Stimulated activated CD4-positive, alpha-beta T cell treated with anti-CD3 and anti-CD28 coated beads, Interleukin-15, amount 100 ng/mL, for 24 hours (primary cell): ENCODE results near the gene TMEM116.
"Not testable (repeated sequence)": the region's sequence is repeated elsewhere in the genome, so short reads cannot be mapped to it uniquely, and the experiment has no call there.

Experiments used
- DNase-seq: peaks from one replicate; pipeline ENCODE4 v3.0.0-alpha.2; 2020

Gene TMEM116

DNA sequence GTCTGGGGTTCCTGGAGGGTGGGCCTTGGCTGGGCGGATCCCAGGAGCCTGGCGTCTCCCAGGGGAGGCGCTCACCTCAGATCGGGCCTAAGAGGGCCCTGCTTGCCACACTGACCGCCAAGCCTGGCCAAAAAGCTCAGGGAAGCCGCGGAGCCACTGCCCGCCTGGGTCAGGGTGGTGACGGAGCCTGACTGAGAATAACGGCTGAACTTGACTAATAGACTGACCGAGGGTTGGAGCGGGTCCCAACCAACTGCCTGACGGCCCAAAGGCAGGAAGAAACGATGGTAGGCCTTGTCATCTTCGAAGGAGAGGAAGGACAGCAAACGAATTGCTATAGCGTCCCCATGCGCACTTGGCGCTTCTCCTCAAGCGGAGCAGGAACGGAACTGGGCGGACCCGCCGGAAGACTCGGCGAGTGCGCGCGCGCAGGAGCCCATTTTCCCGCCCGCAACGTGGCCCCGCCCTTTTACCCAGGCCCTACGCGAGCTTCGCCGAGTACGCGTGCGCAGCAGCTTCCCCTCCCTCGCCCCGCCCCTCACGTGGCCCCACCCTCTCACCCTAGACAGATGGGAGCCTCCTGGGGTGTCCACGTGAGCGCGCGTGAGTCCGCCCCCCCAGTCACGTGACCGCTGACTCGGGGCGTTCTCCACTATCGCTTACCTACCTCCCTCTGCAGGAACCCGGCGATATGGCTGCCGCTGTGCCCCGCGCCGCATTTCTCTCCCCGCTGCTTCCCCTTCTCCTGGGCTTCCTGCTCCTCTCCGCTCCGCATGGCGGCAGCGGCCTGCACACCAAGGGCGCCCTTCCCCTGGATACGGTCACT, at the start of gene TMEM116, which contains the start of gene ERP29:
Gene TMEM116, minus strand, starts transcription at position 391 of the 826 bp plus-strand sequence. CDS start 7,895 bp downstream, outside the sequence.
Gene ERP29, plus strand, starts transcription at position 652 of the 826 bp plus-strand sequence. Its CDS starts 40 bp downstream, at position 692.
- DNase-seq, result peak; percentile 100

DNA sequence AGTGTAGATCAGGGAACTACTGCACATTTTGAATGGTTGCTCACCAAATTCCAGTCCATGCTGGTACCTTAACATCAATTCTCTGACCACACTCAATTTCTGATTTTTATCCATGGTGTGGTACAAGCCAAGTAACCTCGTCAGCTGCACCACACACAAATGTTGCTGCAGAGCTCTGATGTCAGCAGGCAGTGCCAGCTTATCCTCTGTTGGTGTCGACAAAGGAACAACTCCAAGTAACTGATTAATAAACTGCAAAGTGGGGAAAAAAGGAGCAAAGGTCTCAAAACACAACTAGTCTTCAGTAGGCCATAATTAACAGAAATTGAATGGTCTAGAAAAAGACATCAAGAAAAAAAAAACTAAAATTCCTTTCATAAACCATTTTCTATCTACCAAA, 48.2 kb upstream of the TMEM116 start:
- DNase-seq, result no peak

DNA sequence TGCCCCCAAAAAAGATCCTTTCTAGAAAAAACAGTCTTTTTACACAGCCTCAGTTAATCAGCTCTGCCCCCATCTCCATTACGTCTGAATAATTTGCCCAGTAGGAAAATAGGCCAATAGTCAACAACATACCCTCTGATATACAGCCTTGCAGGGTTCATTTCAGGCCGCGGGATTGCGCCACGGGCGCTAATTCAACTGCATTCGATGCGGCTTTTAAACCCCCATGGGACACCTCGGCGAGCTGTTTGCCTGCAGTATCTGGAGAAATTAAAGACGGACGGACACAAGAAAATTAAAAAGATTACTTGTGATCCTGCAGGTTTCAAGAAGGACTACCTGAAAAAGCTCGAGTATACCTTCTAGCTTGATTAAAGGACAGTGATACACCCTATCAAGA, 36.4 kb upstream of the TMEM116 start:
- DNase-seq, result no peak

DNA sequence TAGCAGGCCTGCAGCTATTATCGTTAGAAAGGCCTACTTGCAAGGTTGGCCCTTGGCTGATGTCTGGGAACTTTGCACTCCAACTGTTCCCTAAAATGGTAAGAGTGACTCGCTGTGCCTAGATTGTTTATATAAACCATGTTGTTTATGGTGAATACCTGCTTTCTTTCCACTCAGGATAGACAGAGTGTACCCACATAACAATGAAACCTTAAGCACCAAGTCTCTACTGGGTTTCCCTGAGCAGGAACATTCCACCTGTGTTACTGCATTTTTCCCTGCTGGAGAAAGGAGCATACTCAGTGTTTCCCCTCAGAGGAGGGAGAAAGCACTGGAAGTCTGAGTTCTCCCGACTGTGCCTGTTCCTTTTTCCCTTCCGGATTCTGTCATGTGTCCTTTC, 33.0 kb upstream of the TMEM116 start:
- DNase-seq, result no peak

DNA sequence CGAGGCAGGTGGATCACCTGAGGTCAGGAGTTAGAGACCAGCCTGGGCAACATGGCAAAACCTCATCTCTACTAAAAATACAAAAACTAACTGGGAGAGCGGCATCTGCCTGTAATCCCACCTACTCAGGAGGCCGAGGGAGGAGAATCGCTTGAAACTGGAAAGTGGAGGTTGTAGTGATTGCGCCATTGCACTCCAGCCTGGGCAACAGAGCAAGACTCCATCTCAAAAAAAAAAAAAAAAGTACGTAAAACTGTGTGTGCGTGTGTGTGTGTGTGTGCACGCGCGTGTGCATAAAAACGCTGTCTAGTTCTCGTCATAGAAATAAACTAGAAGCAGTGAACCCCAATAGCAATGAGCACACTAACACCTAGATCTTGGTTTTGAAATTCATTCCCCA, 23.6 kb upstream of the TMEM116 start:
- DNase-seq, result not testable (repeated sequence)

DNA sequence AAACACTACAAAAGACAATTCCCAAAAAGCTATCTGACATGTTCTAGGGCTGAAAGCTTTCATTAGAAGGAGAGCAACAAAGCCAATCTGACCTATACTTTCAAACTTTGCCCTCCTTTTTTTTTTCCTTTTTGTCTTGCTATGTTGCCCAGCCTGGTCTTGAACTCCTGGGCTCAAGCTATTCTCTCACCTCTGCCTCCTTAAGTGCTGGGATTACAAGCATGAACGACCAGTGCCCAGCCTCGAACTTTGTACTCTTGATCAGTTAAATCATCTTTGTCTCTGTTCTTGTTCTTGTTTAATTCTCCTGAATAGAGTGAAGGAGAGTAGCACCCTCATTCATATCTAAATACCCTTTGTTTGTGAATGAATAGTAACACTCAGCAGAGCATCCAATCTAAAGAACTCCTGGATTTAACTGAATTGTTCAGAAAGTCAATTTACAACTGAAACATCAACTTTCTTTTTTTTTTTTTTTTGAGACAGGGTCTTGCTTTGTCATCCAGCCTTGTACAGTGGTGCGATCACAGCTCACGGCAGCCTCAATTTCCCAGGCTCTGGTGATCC, 22.3 kb upstream of the TMEM116 start:
- DNase-seq, result no peak

DNA sequence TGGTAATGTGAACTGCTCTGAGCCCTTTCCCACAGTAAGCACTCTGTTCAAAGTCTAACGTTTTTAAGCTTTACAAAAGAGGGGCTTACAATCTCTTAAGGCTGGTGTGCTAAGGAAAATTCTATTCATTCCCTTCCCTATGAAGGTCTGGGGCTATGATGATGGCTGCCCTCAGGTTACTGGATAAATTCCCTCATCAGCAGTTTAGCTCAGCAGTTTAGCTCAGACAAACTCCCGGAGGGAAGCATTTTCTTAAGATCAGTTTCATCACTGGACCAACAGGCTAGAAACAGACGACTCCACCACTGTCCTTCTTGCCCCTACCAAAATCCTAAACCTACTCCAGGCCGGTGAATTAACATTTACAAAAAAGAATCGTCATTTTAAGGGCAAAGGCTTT, 19.3 kb upstream of the TMEM116 start:
- DNase-seq, result no peak

DNA sequence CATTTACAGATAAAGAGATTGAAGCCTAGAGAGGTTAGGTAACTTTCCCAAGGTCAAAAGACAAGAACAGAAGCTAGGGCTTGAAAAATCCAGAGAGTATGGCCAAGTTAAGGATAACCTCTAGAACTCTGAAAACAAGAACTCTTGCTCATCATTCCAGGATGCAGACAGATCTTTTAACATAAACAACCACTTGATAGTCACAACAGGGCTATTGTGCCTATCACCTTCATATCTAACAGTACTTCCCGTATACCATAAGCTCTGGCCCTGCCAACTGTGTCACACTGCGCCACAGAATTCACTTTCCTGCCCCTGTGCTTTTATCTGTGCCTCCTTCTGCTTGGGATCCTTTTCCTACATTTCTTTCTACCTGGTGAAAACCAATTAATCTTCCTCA, 18.5 kb upstream of the TMEM116 start:
- no peak for DNase-seq

DNA sequence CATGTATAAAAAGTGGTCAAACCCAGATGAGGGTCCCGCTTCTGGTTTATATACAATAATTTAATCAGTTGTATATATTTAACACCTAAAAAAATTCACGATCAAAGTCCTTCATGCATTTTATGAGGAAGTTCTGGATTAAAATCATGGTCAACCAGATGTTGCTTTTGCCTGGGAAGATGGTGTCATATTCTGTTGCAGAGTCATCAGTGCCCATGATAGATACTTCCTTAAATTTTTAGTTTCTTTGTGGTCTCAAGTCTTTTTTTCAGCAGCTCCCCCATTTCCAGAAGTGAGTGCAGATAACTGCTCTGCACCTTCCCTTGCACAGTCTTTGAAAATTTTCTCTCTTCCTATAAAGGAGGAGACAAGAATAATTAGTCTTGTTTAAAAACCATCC, 16.3 kb upstream of the TMEM116 start:
- DNase-seq, result no peak

DNA sequence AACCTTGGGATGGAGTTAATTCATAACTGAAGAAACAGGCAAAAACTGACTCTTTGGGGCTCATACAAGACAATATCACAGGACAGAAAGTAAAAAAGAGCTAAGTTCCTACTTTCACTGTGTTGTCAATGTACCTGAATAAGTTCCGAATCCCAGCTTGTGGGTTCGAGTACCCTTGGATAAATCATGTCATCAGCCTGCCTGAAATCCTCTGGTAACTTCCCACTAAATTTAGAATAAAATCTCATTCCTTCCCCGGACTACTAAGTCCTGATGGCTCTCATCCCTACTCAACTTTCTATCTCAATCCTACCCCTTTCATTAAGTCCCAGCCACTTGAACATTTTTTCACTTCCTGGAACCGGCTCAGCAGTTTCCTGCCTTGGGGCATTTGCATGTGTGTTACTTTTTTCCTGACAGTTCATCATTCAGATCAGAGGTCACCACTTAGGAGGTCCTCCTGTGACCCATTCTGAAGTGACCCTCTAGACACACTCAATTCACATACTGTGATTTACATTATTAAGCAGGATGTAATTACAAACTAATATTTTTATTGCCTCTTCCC, 12.9 kb upstream of the TMEM116 start:
- no peak for DNase-seq

DNA sequence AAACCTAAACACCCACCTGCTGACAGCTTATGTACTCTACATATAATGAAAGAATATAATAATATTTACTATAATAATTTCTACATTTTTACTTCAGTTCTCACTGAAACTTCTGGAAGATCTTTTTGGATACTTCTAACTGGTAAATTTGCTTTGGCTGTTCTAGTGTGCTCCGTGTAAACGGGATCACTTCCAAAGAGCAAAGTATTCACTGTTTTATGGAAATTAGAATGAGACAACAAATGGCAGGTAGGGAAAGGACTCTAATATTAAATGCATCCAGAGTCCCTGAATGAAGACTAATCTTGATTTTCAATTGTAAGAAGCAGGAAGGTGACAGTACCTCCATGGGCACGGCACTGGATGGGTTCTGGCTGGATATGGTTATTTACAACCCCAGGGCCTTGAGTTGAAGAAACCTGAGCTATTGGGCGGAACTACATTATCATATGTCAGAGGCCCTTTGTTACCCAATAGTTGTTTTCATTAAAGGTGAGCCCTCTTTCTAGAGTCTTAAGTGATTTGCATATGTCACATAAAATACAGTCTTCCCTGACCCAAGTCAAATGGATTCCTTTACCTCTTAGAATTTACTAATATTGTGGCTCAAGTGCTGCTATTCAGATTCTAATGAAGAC, 10.9 kb upstream of the TMEM116 start:
- DNase-seq, result no peak

DNA sequence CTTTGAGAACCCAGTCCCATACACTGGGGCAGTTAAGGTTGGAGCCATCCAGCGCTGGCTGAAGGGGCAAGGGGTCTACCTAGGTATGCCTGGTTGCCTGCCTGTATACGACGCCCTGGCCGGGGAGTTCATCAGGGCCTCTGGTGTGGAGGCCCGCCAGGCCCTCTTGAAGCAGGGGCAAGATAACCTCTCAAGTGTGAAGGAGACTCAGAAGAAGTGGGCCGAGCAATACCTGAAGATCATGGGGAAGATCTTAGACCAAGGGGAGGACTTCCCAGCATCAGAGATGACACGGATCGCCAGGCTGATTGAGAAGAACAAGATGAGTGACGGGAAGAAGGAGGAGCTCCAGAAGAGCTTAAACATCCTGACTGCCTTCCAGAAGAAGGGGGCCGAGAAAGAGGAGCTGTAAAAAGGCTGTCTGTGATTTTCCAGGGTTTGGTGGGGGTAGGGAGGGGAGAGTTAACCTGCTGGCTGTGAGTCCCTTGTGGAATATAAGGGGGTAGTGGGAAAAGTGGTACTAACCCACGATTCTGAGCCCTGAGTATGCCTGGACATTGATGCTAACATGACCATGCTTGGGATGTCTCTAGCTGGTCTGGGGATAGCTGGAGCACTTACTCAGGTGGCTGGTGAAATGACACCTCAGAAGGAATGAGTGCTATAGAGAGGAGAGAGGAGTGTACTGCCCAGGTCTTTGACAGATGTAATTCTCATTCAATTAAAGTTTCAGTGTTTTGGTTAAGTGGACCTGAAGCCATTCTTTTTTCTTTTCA, 9.5 kb upstream of the TMEM116 start:
- DNase-seq, result no peak

DNA sequence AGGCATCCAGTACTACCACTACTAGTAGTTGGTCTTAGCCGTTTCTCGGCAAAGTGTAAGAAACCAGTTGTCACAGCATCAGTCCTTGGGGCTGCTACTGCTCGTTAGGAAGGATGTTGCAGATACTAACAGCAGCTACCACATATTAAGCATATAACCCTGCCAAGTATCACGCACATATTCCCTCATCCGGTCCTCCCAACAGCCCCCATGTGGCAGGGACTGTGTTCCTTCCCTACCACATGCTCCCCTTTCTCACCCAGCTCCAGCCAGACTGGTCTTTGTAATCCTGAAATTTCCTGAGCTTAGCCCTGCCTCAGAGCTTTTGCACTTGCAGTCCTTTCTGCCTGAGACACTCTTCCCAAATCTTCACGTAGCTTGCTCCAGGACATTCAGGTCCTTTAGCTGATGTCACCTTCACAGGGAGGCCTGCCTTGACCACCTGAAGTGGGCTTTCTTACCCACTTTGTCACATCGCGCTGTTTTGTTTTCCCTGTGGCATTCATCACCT, 8.0 kb upstream of the TMEM116 start:
- no peak for DNase-seq

DNA sequence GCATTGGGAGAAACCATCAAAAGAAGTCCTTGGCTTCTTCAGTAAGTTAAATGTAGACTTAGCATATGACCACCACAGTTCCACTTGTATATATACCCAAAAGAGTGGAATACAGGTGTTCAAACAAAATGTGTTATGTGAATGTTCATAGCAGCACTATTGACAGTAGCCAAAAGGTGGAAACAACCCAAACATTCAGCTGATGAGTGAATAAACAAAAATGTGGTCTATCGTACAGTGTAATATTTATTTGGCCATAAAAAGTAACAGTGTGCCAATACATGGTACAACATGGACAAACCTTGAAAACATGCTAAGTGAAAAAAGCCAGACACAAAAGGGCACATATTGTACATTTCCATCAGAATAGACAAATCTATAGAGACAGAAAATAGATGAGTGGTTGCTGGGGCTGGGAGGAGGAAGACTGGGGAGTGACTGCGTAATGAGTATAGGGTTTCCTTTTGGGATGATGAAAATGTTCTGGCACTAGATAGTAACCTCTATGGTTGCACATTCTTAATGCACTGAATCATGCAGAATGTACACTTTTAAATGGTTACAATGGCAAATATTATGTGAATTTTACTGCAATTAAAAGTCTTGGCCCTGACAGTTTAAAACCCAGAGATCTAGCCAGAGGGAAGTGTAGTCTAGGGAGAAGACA, 5.7 kb upstream of the TMEM116 start:
- no peak for DNase-seq

DNA sequence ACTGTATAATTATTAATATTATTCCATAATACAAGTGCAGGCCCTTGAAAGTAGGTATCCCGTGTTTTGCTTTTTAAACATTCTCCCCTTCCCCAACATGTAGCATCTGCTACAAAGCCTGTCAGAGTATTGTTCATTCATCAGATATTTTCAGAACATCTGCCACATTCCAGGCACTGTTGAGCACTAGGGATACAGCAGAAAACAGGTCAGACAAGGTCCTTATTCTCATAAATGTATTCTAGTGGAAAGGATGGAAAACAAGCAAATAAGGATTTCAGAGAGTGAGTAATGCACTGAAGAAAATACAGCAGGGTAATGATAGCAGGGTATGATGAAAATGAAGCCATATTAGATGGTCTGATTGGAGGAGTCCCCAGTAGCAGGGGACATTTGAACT, 4.1 kb upstream of the TMEM116 start:
- no peak for DNase-seq

DNA sequence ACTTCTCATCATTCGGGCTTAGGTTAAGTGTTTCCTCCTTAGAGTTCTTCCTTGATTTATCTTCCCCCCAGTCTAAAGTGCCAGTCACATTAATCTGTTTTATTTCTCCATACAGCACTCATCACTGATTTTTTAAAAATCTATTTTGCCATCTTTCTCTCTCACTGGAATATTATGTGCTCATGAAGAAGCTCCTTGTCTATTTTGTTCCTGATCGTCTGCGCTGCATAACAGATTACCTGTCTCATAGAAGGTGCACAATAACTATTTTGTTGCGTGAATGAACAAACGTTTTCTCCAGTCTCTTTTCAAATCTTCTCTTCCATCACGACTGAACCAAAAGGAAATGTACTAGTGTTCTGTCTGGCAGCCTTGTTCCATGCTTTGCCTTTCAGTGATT, 3.0 kb upstream of the TMEM116 start:
- no peak for DNase-seq

DNA sequence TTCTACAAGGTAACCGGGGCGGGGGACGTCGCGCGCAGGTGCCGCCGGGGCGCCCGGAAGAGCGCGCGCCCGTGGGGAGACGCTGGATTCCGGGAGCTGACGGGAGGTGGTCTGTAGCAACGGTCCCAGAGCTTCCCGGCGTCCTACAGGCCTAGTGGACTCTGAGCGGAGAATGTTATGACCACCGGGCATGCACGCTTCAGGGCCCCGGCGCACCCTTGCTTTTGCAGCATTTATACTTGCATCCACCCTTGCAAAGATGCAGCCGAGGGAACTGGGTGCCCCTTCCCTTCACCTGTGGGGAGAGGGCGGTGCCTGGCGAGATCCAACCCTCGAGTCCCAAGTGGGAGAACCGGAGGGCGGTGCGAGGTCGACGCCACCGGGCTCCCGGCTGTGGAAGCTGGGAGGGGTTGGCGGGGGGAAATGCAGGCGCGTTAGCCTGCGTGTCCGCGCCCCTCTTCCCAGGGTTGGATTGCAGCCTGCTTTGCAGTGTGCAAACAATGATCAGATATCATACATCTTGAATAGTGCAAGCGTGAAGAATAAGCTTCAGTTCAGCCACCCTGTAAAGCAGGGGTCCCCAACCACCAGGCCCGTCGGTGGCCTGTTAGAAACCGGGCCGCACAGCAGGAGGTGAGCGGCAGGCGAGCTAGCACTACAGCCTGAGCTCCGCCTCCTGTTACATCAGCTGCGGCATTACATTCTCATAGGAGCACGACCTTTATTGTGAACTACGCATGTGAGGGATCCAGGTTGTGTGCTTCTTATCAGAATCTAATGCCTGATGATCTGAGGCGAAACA, 837 bp upstream of the TMEM116 start:
- DNase-seq, result peak; percentile 83

DNA sequence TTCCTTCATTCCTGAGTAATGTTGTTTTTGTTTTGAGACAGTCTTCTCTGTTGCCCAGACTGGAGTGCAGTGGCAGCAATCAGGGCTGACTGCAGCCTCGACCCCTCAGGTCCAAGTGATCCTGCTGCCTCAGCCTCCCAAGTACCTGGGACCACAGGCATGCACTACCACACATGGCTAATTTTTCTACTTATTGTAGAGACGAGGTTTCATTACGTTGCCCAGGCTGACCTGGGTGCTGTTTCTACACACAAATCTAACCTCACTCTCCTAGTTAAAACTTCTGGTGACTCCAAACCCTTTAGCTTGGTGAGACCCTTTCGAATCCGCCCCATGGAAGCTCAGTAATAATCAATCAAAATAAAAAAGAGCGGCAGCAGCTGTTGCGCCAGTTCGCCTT, 1.3 kb downstream of the TMEM116 start:
- DNase-seq, result no peak

DNA sequence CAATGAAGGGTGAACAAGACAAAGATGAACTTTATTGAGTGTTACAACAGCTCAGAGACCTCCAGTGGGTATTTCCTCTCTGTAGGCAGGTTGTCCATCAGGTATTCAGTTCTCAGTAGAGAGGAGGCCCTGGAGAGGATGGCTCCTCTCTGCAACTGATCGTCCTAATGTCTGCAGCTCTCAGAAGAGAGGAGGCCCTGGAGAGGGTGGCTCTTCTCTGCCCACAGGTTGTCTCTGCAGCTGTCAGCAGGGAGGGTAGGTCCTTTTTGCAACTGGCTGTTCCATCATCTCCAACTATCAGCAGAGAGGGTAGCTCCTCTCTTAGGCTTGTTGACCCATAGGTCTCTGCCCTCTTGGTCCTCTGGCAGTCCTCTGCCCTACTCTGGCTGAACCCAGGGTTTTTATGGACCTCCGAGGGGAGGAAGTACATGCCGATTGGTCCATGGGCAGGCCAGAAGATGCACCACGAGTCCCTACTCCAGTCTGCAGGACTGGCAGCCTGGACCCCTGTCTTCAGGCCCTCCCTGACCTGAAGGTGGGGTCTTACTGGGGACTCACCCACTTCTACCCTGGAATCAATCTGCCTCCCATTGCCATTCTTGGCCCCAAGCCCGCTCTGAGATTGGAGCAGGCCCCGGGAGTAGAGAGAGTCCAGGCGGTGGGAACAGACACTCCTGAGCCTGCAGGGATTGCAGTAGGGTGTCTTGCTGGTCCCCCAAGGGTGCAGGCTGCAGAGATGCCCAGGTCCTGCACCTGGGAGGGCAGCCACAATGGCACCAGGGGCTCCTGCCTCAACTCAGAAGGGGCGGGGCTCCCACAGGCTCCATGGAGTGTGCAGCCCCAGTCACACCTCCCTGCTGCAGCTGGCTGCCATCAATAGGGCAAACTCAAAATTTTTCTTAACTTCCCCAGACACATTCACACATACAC, 2.3 kb downstream of the TMEM116 start:
- DNase-seq, result peak; percentile 28

DNA sequence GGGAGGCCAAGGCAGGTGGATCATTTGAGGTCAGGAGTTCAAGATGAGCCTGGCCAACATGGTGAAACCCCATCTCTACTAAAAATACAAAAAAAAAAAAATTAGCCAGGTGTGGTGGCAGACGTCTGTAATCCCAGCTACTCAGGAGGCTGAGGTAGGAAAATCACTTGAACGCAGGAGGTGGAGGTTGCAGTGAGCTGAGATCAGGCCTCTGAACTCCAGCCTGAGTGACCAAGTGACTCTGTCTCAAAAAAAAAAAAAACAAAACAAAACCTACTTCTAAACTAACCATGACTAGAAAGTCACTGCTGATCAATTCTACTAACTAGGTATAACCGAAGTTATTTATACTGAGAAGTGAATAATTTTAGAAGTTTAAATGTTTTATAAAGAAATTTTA, 3.4 kb downstream of the TMEM116 start:
- DNase-seq, result not testable (repeated sequence)
